Measurements from ENCODE around the gene ZDHHC16.

The ZDHHC16 gene

DNA sequence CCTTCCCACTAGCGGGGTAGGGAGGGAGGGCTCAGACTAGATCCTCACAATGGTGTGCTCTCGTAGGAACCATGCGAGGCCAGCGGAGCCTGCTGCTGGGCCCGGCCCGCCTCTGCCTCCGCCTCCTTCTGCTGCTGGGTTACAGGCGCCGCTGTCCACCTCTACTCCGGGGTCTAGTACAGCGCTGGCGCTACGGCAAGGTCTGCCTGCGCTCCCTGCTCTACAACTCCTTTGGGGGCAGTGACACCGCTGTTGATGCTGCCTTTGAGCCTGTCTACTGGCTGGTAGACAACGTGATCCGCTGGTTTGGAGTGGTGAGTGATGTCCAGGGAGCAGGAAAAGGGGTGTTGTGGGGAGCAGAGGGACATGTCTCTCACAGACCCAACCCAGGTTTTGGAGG is 5.6 kb downstream of the ZDHHC16 start:
- TF ChIP-seq, protein P1, sequence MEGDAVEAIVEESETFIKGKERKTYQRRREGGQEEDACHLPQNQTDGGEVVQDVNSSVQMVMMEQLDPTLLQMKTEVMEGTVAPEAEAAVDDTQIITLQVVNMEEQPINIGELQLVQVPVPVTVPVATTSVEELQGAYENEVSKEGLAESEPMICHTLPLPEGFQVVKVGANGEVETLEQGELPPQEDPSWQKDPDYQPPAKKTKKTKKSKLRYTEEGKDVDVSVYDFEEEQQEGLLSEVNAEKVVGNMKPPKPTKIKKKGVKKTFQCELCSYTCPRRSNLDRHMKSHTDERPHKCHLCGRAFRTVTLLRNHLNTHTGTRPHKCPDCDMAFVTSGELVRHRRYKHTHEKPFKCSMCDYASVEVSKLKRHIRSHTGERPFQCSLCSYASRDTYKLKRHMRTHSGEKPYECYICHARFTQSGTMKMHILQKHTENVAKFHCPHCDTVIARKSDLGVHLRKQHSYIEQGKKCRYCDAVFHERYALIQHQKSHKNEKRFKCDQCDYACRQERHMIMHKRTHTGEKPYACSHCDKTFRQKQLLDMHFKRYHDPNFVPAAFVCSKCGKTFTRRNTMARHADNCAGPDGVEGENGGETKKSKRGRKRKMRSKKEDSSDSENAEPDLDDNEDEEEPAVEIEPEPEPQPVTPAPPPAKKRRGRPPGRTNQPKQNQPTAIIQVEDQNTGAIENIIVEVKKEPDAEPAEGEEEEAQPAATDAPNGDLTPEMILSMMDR (IDR thresholded peaks at IDR 0.05; ENCODE audit: low read depth, low read length) = no peak
- in situ Hi-C loops (cut with HindIII; ENCODE audit: low sequenced_read_pairs) = no loop called here
- no peak for DNase-seq (ENCODE audit: low read depth, low spot score)
- H3K4me3 ChIP-seq (ENCODE audit: low read depth, low read length) = no peak overlapping the region

DNA sequence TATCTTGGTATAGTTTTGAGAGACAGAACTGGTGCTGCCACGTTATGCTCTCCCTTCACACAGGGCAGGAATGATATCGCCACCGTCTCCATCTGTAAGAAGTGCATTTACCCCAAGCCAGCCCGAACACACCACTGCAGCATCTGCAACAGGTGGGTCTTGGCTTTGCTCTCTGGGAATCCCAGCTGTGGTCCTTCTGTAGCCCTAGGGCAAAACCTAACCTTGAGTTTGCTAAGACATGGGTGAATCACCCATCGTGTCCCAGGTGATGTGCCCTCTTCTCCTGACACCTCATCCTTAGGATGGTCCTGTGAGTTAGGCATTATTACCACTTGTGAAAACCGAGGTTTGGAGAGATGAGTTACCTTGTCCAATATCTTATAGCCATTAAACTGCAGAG is 6.4 kb downstream of the ZDHHC16 start:
- no peak for DNase-seq (ENCODE audit: low read depth, low spot score)
- in situ Hi-C loops (cut with HindIII; ENCODE audit: low sequenced_read_pairs) = no loop called here
- H3K4me3 ChIP-seq (ENCODE audit: low read depth, low read length) = no peak overlapping the region
- TF ChIP-seq, protein P1 (IDR thresholded peaks at IDR 0.05; ENCODE audit: low read depth, low read length) = no peak

DNA sequence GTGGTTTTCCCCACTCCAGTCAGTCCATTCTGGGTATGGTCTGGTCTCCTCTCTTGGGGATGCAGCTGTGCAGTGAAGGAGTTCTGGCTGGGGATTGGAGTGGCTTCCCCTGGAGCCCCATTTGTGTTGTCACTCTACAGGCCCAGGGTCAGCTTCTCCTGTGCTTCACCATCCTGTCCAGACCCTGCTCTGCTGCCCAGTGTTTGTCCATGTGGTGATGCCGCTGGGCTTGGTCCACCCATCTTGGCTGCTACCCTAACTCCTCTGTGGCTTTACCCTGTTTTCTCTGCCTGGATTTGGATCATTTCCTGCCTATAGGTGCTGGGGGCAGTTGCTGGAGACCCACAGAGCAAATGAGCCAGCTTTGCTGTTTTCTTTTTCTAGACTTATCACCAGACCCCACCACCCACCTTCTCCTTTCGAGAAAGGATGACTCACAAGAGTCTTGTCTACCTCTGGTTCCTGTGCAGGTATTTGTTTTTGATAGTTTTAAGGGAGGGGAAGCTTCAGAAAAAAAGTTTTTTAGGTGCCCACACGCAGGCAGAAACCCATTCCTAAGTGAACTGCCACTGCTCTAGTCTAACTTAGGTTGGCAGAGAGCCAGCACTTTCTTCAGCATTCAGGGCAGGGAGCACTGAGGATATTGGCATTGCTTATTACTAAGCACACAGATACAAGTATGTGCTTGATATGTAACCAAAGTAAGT is 8.5 kb downstream of the ZDHHC16 start:
- in situ Hi-C loops (cut with HindIII; ENCODE audit: low sequenced_read_pairs) = no loop called here
- H3K4me3 ChIP-seq (ENCODE audit: low read depth, low read length) = no peak overlapping the region
- TF ChIP-seq, protein P1 (IDR thresholded peaks at IDR 0.05; ENCODE audit: low read depth, low read length) = no peak
- peak; percentile 35 for DNase-seq (ENCODE audit: low read depth, low spot score)

DNA sequence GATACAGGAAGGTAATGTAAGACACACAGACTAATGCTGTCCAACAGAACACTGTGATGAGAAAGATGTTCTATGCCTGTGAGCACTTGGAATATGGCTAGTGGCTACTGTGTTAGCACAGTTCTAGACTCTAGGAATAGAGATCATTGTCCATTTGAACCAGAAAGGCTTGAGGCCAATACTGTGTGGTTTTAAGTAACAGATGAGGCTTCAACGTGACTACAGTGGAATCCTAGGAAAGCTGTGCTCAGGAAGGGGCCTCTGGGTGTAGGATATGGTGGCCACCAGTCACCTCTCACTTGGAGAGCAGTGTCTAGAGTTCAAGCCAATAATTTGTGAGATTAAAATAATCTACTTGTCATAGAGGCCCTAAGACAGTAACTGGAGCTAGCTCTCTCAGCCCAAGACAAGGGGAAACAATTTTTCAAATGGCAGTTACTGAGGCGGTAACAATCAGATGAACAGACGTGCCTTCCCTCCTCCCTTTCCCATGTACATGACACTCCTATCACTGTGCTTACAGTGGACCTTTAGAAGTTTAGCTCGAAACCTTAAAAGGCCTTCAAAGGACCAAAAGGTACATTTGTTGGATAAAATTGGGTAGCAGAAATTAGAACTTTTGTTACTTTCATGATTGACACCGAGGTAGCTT is 10.2 kb downstream of the ZDHHC16 start:
- in situ Hi-C loops (cut with HindIII; ENCODE audit: low sequenced_read_pairs) = no loop called here
- H3K4me3 ChIP-seq (ENCODE audit: low read depth, low read length) = no peak overlapping the region
- no peak for DNase-seq (ENCODE audit: low read depth, low spot score)
- TF ChIP-seq, protein P1 (IDR thresholded peaks at IDR 0.05; ENCODE audit: low read depth, low read length) = no peak

GRCh38 chr10:97456686-97457065 is 10.7 kb downstream of the ZDHHC16 start:
- in situ Hi-C loops (cut with HindIII; ENCODE audit: low sequenced_read_pairs) = no loop called here
- DNase-seq (ENCODE audit: low read depth, low spot score) = no peak
- no peak overlapping the region for H3K4me3 ChIP-seq (ENCODE audit: low read depth, low read length)
- TF ChIP-seq, protein P1 (IDR thresholded peaks at IDR 0.05; ENCODE audit: low read depth, low read length) = no peak

- no peak overlapping the region for H3K4me3 ChIP-seq (ENCODE audit: low read depth, low read length)
- no peak for DNase-seq (ENCODE audit: low read depth, low spot score)
- TF ChIP-seq, protein P1 (IDR thresholded peaks at IDR 0.05; ENCODE audit: low read depth, low read length) = no peak
- in situ Hi-C loops (cut with HindIII; ENCODE audit: low sequenced_read_pairs) = no loop called here
These were observed 13.1 kb downstream of the ZDHHC16 start for GRCh38 chr10:97459111-97459510.
